HEK293 (cell line): ENCODE results near the gene AVPR1B.

Experiments
- CTCF ChIA-PET: fragments of 350-600 bp; formaldehyde crosslinking; extraction: SDS; loops from one replicate; lab custom pipeline; 2021; ENCODE audit warnings: antibody characterized with exemption; lab: Yijun Ruan, JAX
- POLR2A ChIA-PET: fragments of 300-600 bp; formaldehyde crosslinking; extraction: SDS; loops from one replicate; lab custom pipeline; 2020; ENCODE audit warnings: antibody characterized with exemption, inconsistent platforms; lab: Yijun Ruan, JAX
- H3K27ac ChIP-seq: fragments of 200-500 bp; sonication (Bioruptor generic); 2 replicates; pipeline ENCODE4 v1.5.1; 2014; ENCODE audit warnings: low read depth, low read length, control low read depth, inconsistent platforms; ENCODE audit errors: extremely low read depth
- H3K36me3 ChIP-seq, 2 experiments: fragments of 200-500 bp in 1 of 2; sonication (Bioruptor generic) in 1 of 2; 1 replicate in 1 of 2; 2 replicates in 1 of 2; pipeline ENCODE4 v1.5.1; 2014 to 2017; ENCODE audit warnings: inconsistent platforms in 2 of 2, low read length in 2 of 2; ENCODE audit not compliant: control insufficient read depth in 2 of 2, insufficient read depth in 1 of 2
- H3K4me1 ChIP-seq: fragments of 200-500 bp; sonication (Bioruptor generic); 2 replicates; pipeline ENCODE4 v1.5.1; 2014; ENCODE audit warnings: mild to moderate bottlenecking, low read length, inconsistent platforms; ENCODE audit not compliant: control insufficient read depth, insufficient read depth
- H3K4me3 ChIP-seq: 2 replicates; pipeline ENCODE4 v1.5.1; 2011; ENCODE audit warnings: low read depth, mild to moderate bottlenecking, control low read depth, low read length, moderate library complexity
- H3K9me3 ChIP-seq: fragments of 200-500 bp; sonication (Bioruptor generic); 2 replicates; pipeline ENCODE4 v1.5.1; 2014; ENCODE audit warnings: low read depth, low read length, inconsistent platforms; ENCODE audit not compliant: control insufficient read depth, insufficient read depth
- EGR2 ChIP-seq: fragments of 450-650 bp; formaldehyde crosslinking; IDR thresholded peaks from 2 replicates; pipeline ENCODE4 v1.5.1; 2016; ENCODE audit warnings: low read depth, missing biosample characterization, missing genetic modification characterization
- HIC1 ChIP-seq: fragments of 450-650 bp; formaldehyde crosslinking; IDR thresholded peaks from 2 replicates; pipeline ENCODE4 v1.5.1; 2016; ENCODE audit warnings: missing biosample characterization, missing genetic modification characterization
- REST ChIP-seq: fragments of 450-650 bp; formaldehyde crosslinking; IDR thresholded peaks from 2 replicates; pipeline ENCODE4 v1.5.1; 2016; ENCODE audit warnings: missing biosample characterization, missing genetic modification characterization
- SCRT1 ChIP-seq: fragments of 450-650 bp; formaldehyde crosslinking; IDR thresholded peaks from 2 replicates; pipeline ENCODE4 v1.5.1; 2016; ENCODE audit warnings: missing biosample characterization, missing genetic modification characterization, borderline replicate concordance
- SCRT2 ChIP-seq: fragments of 450-650 bp; formaldehyde crosslinking; IDR thresholded peaks from 2 replicates; pipeline ENCODE4 v1.5.1; 2016; ENCODE audit warnings: missing biosample characterization, missing genetic modification characterization
- ZFHX2 ChIP-seq: fragments of 450-650 bp; formaldehyde crosslinking; conservative IDR thresholded peaks from 2 replicates; pipeline ENCODE4 v1.5.1; 2016; ENCODE audit warnings: missing biosample characterization, missing genetic modification characterization
- ZNF157 ChIP-seq: fragments of 450-650 bp; formaldehyde crosslinking; IDR thresholded peaks from 2 replicates; pipeline ENCODE4 v1.5.1; 2016; ENCODE audit warnings: missing biosample characterization, missing genetic modification characterization
- ZNF169 ChIP-seq: fragments of 450-650 bp; formaldehyde crosslinking; IDR thresholded peaks from 2 replicates; pipeline ENCODE4 v1.5.1; 2016; ENCODE audit warnings: missing biosample characterization, missing genetic modification characterization
- ZNF18 ChIP-seq: fragments of 450-650 bp; formaldehyde crosslinking; IDR thresholded peaks from 2 replicates; pipeline ENCODE4 v1.5.1; 2016; ENCODE audit warnings: missing biosample characterization, missing genetic modification characterization
- ZNF24 ChIP-seq: fragments of 450-650 bp; formaldehyde crosslinking; IDR thresholded peaks from 2 replicates; pipeline ENCODE4 v1.5.1; 2016; ENCODE audit warnings: missing biosample characterization, missing genetic modification characterization
- ZNF280C ChIP-seq: fragments of 450-650 bp; formaldehyde crosslinking; IDR thresholded peaks from 2 replicates; pipeline ENCODE4 v1.5.1; 2016; ENCODE audit warnings: missing biosample characterization, missing genetic modification characterization
- ZNF341 ChIP-seq: fragments of 450-650 bp; formaldehyde crosslinking; IDR thresholded peaks from 2 replicates; pipeline ENCODE4; 2016; ENCODE audit warnings: low read depth, missing biosample characterization, missing genetic modification characterization
- ZNF423 ChIP-seq: fragments of 450-650 bp; formaldehyde crosslinking; IDR thresholded peaks from 2 replicates; pipeline ENCODE4 v1.5.1; 2016; ENCODE audit warnings: missing biosample characterization, missing genetic modification characterization
- ZNF510 ChIP-seq: fragments of 450-650 bp; formaldehyde crosslinking; IDR thresholded peaks from 2 replicates; pipeline ENCODE4 v1.5.1; 2018; ENCODE audit warnings: mild to moderate bottlenecking, missing genetic modification characterization, missing biosample characterization; ENCODE audit not compliant: insufficient replicate concordance
- ZNF514 ChIP-seq: fragments of 450-650 bp; formaldehyde crosslinking; IDR thresholded peaks from 2 replicates; pipeline ENCODE4 v1.5.1; 2016; ENCODE audit warnings: missing biosample characterization, missing genetic modification characterization
- ZNF521 ChIP-seq: fragments of 450-650 bp; formaldehyde crosslinking; IDR thresholded peaks from 2 replicates; pipeline ENCODE4 v1.5.1; 2017; ENCODE audit warnings: missing biosample characterization, mild to moderate bottlenecking, missing genetic modification characterization
- ZNF558 ChIP-seq: fragments of 450-650 bp; formaldehyde crosslinking; IDR thresholded peaks from 2 replicates; pipeline ENCODE4 v1.5.1; 2016; ENCODE audit warnings: missing biosample characterization, missing genetic modification characterization
- ZNF664 ChIP-seq: fragments of 450-650 bp; formaldehyde crosslinking; IDR thresholded peaks from 2 replicates; pipeline ENCODE4 v1.5.1; 2016; ENCODE audit warnings: missing biosample characterization, missing genetic modification characterization
- ZNF670 ChIP-seq: fragments of 450-650 bp; formaldehyde crosslinking; IDR thresholded peaks from 2 replicates; pipeline ENCODE4 v1.5.1; 2016; ENCODE audit warnings: missing biosample characterization, missing genetic modification characterization, low read depth
- ZNF843 ChIP-seq: fragments of 450-650 bp; formaldehyde crosslinking; IDR thresholded peaks from 2 replicates; pipeline ENCODE4 v1.5.1; 2016; ENCODE audit warnings: missing biosample characterization, missing genetic modification characterization
- ZSCAN30 ChIP-seq: fragments of 450-650 bp; IDR thresholded peaks from 2 replicates; pipeline ENCODE4 v1.5.1; 2018; ENCODE audit warnings: missing biosample characterization, mild to moderate bottlenecking, missing genetic modification characterization, moderate library complexity

AVPR1B gene

GRCh38 chr1:206143537-206144172 lies 26.5 kb upstream of the AVPR1B start:
- TF ChIP-seq ZNF843 (tag by site-specific recombination) (no peak), ZNF341 (tag by site-specific recombination) (peak; percentile 47), EGR2 (peak; percentile 19; the same call in 1 of the 2 replicates), ZFHX2 (tag by site-specific recombination) (peak; percentile 49)
- H3K27ac ChIP-seq, result no peak overlapping the region
- no peaks in the 10 kb centered on the region for H3K36me3 ChIP-seq
- no peaks in the 10 kb centered on the region for H3K9me3 ChIP-seq
- H3K4me1 ChIP-seq, result 0 out of 2 replicates have a peak, but pooled peaks cover 2% of the 10 kb centered on the region
- ChIA-PET CTCF (interaction anchor here (1.2 kb wide), 1 partner anchor 114 kb away, joined by 3 read pairs; no protein-coding TSS in a partner anchor), POLR2A (no interaction called here)
- H3K4me3 ChIP-seq, result no peak overlapping the region

GRCh38 chr1:206142770-206143169 lies 25.6 kb upstream of the AVPR1B start:
- POLR2A ChIA-PET, result no interaction called here
- Histone ChIP-seq H3K36me3 (no peaks in the 10 kb centered on the region), H3K27ac (no peak overlapping the region), H3K4me3 (no peak overlapping the region), H3K4me1 (0 out of 2 replicates have a peak, but pooled peaks cover 2% of the 10 kb centered on the region), H3K9me3 (no peaks in the 10 kb centered on the region)
- TF ChIP-seq SCRT2 (peak; percentile 86), ZNF157 (tag by site-specific recombination) (no peak), ZNF423 (no peak), ZNF24 (tag by site-specific recombination) (no peak), SCRT1 (tag by site-specific recombination) (0 out of 2 replicates have a peak, but pooled peaks have one; percentile 41), ZNF664 (tag by site-specific recombination) (peak; percentile 70; the same call in 1 of the 2 replicates), ZNF558 (tag by site-specific recombination) (no peak), HIC1 (tag by site-specific recombination) (no peak)
- CTCF ChIA-PET, result interaction anchor here (0.6 kb wide), 2 partner anchors 402 to 1887 kb away, joined by 3 to 4 read pairs; no protein-coding TSS in a partner anchor

GRCh38 chr1:206142011-206142410 lies 24.8 kb upstream of the AVPR1B start:
- CTCF ChIA-PET, result interaction anchor here (0.6 kb wide), 2 partner anchors 224 to 509 kb away, joined by 3 to 8 read pairs; no protein-coding TSS in a partner anchor
- H3K36me3 ChIP-seq, result no peaks in the 10 kb centered on the region
- H3K27ac ChIP-seq, result no peak overlapping the region
- H3K4me3 ChIP-seq, result no peak overlapping the region
- POLR2A ChIA-PET, result no interaction called here
- 0 out of 2 replicates have a peak, but pooled peaks cover 2% of the 10 kb centered on the region for H3K4me1 ChIP-seq
- no peaks in the 10 kb centered on the region for H3K9me3 ChIP-seq
- TF ChIP-seq ZNF514, result no peak
- no peak for TF ChIP-seq ZNF510 (tag by site-specific recombination)
- TF ChIP-seq ZSCAN30 (tag by site-specific recombination), result no peak
- TF ChIP-seq ZNF670 (tag by site-specific recombination), result no peak
- TF ChIP-seq ZNF280C, result no peak
- TF ChIP-seq ZNF18 (tag by site-specific recombination), result no peak
- TF ChIP-seq REST, result no peak
- TF ChIP-seq ZNF169 (tag by site-specific recombination), result no peak
- TF ChIP-seq ZNF521 (tag by site-specific recombination), result no peak
- TF ChIP-seq ZFHX2 (tag by site-specific recombination), result no peak
